IPS-NIHi11 (cell line): ENCODE measurements around the gene PCDHA6.
"Not testable (repeated sequence)": the region's sequence is repeated elsewhere in the genome, so short reads cannot be mapped to it uniquely, and the experiment has no call there.

Experiments used
- DNase-seq: peaks from one replicate; pipeline ENCODE4 v3.0.0; 2012; ENCODE audit warnings: mixed read lengths, low spot score

The PCDHA6 gene

GRCh38 chr5:140827704-140828361 lies at the start of gene PCDHA6:
PCDHA6 (plus strand) TSS chr5:140827960; CDS start chr5:140828092, 132 bp downstream.
- DNase-seq = no peak

- no peak for DNase-seq
These were observed 47.2 kb upstream of the PCDHA6 start for GRCh38 chr5:140780512-140780911.

DNA sequence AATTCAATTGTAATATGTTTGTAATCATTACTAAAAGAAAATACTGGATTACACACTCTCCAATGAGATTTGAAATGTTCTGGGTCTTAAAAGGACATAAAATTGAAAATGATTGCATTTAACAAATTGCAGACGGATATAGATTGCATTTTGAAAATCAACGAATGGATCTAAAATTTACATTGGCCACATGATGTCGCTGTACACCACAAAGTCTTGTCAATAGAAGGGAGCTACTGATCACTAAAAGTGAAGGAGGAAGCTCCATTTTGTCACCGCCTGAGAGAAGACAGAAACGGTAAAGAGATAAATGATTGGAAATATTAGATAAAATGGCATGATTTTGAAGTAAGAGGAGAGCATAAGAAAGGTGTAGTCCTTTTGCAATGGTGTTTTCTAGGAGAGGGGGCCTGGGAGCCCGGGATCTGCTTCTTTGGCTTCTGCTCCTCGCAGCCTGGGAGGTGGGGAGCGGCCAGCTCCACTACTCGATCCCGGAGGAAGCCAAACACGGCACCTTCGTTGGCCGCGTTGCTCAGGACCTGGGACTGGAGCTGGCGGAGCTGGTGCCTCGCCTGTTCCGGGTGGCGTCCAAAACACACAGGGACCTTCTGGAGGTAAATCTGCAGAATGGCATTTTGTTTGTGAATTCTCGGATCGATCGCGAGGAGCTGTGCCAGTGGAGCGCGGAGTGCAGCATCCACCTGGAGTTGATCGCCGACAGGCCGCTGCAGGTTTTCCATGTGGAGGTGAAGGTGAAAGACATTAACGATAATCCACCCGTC lies 41.7 kb upstream of the PCDHA6 start, which contains the start of gene PCDHA1:
Gene PCDHA1 (plus strand): TSS at position 236 of the 782 bp plus-strand sequence.
- DNase-seq = no peak

DNA sequence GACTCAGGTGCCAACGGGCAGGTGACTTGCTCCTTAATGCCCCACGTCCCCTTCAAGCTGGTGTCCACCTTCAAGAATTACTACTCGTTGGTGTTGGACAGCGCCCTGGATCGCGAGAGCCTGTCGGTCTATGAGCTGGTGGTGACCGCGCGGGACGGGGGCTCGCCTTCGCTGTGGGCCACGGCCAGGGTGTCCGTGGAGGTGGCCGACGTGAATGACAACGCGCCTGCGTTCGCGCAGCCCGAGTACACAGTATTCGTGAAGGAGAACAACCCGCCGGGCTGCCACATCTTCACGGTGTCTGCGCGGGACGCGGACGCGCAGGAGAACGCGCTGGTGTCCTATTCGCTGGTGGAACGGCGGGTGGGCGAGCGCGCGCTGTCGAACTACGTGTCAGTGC lies 40.3 kb upstream of the PCDHA6 start:
- DNase-seq = not testable (repeated sequence)

GRCh38 chr5:140787849-140788504 lies 39.8 kb upstream of the PCDHA6 start:
- not testable (repeated sequence) for DNase-seq

- DNase-seq = no peak
These were observed 36.7 kb upstream of the PCDHA6 start for GRCh38 chr5:140791089-140791488.

DNA sequence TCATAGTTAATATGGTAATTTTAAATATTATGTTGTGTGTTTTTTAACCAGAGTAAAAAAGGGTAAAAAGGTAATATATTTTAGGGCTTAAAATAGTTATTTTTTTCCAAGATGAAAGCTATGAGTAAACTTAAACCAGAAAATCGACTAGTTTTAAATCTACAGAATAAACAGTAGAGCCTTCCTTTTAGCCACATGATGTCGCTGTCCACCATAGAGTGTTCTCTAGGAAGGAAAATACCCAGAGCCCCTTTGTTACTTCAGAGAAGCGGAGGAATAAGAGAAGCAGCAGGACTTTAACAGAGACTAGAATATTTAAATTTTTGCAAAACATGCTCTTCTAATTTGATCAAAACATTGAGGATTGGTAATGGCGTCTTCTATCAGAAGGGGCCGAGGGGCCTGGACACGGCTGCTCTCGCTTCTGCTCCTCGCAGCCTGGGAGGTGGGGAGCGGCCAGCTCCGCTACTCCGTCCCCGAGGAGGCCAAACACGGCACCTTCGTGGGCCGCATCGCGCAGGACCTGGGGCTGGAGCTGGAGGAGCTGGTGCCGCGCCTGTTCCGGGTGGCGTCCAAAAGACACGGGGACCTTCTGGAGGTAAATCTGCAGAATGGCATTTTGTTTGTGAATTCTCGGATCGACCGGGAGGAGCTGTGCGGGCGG lies 33.0 kb upstream of the PCDHA6 start, which contains the start of gene PCDHA2:
Gene PCDHA2 (plus strand): TSS at position 258 of the 664 bp plus-strand sequence.
- DNase-seq = peak; percentile 17

- DNase-seq = peak; percentile 41
These were observed 32.5 kb upstream of the PCDHA6 start for GRCh38 chr5:140795259-140795641.

DNA sequence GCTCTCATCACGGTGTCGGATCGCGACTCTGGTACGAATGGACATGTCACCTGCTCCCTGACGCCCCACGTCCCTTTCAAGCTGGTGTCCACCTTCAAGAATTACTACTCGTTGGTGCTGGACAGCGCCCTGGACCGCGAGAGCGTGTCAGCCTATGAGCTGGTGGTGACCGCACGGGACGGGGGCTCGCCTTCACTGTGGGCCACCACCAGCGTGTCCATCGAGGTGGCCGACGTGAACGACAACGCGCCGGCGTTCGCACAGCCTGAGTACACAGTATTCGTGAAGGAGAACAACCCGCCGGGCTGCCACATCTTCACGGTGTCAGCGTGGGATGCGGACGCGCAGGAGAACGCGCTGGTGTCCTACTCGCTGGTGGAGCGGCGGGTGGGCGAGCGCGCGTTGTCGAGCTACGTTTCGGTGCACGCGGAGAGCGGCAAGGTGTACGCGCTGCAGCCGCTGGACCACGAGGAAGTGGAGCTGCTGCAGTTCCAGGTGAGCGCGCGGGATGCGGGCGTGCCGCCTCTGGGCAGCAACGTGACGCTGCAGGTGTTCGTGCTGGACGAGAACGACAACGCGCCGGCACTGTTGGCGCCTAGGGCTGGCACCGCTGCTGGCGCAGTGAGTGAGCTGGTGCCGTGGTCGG lies 31.6 kb upstream of the PCDHA6 start:
- DNase-seq = not testable (repeated sequence)

DNA sequence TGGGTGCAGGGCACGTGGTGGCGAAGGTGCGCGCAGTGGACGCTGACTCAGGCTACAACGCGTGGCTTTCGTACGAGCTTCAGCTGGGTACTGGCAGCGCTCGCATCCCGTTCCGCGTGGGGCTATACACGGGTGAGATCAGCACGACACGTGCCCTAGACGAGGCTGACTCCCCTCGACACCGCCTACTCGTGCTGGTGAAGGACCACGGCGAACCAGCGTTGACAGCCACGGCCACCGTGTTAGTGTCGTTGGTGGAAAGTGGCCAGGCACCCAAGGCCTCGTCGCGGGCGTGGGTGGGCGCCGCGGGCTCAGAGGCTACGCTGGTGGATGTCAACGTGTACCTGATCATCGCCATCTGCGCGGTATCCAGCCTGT lies 31.1 kb upstream of the PCDHA6 start:
- DNase-seq = no peak

DNA sequence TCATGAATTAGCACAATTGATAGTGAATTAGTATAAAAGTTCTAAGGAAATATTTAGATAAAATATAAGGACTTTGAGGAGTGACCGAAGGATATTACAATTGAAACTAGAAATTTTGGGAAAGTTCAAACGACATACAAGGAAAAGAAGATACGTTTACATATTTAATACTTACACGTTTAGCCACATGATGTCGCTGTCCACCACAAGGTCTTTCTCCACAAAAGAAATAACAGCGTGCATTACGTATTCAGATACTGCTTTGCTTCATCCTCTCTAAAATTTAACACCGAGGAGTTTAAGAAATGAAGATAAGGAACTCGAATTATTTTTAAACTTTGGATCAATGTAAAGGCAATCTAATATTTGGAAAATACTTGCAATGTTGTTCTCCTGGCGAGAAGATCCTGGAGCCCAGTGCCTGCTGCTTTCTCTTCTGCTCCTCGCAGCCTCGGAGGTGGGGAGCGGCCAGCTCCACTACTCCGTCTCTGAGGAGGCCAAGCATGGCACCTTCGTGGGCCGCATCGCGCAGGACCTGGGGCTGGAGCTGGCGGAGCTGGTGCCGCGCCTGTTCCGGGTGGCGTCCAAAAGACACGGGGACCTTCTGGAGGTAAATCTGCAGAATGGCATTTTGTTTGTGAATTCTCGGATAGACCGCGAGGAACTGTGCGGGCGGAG lies 26.8 kb upstream of the PCDHA6 start, which contains the start of gene PCDHA3:
Gene PCDHA3 (plus strand): TSS at position 242 of the 678 bp plus-strand sequence.
- no peak for DNase-seq

DNA sequence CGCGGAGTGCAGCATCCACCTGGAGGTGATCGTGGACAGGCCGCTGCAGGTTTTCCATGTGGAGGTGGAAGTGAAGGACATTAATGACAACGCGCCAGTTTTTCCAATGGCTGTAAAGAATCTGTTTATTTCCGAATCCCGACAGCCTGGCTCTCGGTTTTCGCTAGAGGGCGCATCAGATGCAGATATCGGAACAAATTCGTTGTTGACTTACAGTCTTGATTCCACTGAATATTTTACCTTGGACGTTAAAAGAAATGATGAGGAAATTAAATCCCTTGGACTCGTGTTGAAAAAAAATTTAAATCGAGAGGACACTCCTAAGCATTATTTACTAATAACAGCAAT lies 26.3 kb upstream of the PCDHA6 start:
- DNase-seq = no peak

- not testable (repeated sequence) for DNase-seq
These were observed 25.4 kb upstream of the PCDHA6 start for GRCh38 chr5:140802381-140802780.

- no peak for DNase-seq
These were observed 24.9 kb upstream of the PCDHA6 start for GRCh38 chr5:140802781-140803271.

DNA sequence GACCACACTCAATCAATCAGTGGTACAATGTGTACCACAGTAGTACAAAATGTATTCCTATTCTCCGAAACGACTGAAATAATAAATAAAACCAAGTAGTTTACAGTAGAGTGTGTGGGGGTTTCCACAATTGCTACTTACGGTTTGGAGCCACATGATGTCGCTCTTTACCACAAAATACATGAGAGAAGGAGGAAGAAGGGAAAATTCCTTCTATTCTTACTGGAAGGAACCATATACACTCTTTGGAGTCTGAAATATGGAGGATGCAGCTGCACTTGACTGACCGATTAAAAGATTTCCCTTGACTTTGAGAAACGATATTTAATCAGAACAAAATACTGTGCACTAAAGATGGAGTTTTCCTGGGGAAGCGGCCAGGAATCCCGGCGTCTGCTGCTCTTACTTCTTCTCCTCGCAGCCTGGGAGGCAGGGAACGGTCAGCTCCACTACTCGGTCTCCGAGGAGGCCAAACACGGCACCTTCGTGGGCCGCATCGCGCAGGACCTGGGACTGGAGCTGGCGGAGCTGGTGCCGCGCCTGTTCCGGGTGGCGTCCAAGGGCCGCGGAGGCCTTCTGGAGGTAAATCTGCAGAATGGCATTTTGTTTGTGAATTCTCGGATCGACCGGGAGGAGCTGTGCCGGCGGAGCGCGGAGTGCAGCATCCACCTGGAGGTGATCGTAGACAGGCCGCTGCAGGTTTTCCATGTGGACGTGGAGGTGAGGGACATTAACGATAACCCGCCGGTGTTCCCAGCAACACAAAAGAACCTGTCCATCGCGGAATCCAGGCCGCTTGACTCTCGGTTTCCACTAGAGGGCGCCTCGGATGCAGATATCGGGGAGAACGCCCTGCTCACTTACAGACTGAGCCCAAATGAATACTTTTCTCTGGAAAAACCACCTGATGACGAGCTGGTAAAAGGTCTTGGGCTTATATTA lies 20.7 kb upstream of the PCDHA6 start, which contains the start of gene PCDHA4:
Gene PCDHA4 (plus strand): TSS at position 235 of the 942 bp plus-strand sequence.
- DNase-seq = peak; percentile 61

- not testable (repeated sequence) for DNase-seq
These were observed 19.4 kb upstream of the PCDHA6 start for GRCh38 chr5:140808241-140808888.

DNA sequence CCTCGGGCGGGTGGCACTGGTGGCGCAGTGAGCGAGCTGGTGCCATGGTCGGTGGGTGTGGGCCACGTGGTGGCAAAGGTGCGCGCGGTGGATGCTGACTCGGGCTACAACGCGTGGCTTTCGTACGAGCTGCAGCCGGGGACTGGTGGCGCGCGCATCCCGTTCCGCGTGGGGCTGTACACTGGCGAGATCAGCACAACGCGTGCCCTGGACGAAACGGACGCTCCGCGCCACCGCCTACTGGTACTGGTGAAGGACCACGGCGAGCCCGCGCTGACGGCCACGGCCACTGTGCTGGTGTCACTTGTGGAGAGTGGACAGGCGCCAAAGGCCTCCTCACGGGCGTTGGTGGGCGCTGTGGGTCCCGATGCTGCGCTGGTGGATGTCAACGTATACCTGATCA lies 18.9 kb upstream of the PCDHA6 start:
- no peak for DNase-seq

GRCh38 chr5:140821375-140822280 lies 6.1 kb upstream of the PCDHA6 start, which contains the start of gene PCDHA5:
PCDHA5 (plus strand) TSS chr5:140821613.
- peak; percentile 11 for DNase-seq
